Measurements from ENCODE around the gene KCNMA1. TPM values are rescaled to one million over a fixed set of nuclear protein-coding genes. Genes with fewer than 3 reads are reported as not detected.

KCNMA1 gene
- total RNA-seq, 1 experiment from 2014 or later = 0.49 TPM

DNA sequence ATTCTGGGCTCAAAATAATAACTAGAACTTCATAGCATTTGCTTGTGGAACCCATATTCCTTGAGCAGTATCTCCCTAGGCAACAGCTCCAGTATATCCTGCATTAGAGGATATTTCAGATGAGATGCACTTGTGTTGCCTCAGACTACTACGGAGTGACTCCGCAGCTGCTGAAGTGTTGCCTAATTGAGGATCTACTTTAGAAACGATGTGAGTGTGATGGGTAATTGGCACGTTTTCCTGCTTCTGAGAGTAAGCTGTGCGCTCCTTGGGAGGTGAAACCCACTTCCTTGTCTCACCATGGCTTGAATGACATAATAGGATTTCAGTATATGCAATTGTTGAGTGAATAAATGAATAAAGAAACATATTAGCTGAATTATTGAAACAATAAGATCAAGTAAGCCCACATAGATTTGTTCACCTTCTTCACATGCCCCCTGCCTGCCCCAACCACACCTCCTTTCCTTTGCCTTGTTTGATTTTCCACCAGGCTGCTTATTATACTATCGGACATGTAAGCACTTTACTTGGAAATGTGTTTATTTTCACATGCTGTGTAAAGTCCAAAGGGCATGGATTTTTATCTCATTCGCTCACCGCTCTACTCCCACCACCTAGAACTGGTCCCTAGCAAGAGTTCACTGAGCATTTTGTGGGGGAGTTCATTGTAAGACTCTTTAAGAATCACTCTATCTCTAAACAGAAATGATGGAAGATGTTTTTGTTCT is 303.8 kb downstream of the KCNMA1 start:
- no peaks in the 10 kb centered on the region for H3K4me1 ChIP-seq (ENCODE audit: control insufficient read depth in 1 of 2, insufficient read depth in 2 of 2, low read length in 2 of 2)
- no peaks in the 10 kb centered on the region for H3K79me2 ChIP-seq (ENCODE audit: insufficient read depth, low read length)
- no peaks in the 10 kb centered on the region; the same call in 1 of the 2 replicates for H4K20me1 ChIP-seq (ENCODE audit: insufficient read depth)
- ChIA-PET RAD21 (ENCODE audit: low non-redundant PET in 1 of 2, low total read pairs in 2 of 2, uncharacterized antibody in 2 of 2, unreplicated experiment in 2 of 2) (no interaction called here), POLR2A (no interaction called here), CTCF (no interaction called here)
- BruUV-seq (replicated peaks) = no TSS peak
- no peak overlapping the region for H3K4me3 ChIP-seq (replicated peaks in 1 of 2; ENCODE audit: low read depth in 1 of 2, low read length in 2 of 2)
- no peak overlapping the region for H3K9ac ChIP-seq (ENCODE audit: low read length)
- H3K27me3 ChIP-seq (ENCODE audit: insufficient read depth, low read length) = peaks cover 49% of the 10 kb centered on the region
- H3K9me3 ChIP-seq (ENCODE audit: control insufficient read depth in 1 of 2, insufficient read depth in 1 of 2, low read depth in 1 of 2, low read length in 2 of 2) = no peaks in the 10 kb centered on the region
- ATAC-seq (no peak), DNase-seq (ENCODE audit: low read depth, low spot score) (no peak)
- no peaks in the 10 kb centered on the region for H3K9me2 ChIP-seq (ENCODE audit: insufficient read depth)
- no peaks in the 10 kb centered on the region for H3K36me3 ChIP-seq (ENCODE audit: control insufficient read depth in 1 of 2, insufficient read depth in 2 of 2, low read length in 2 of 2)
- H3K4me2 ChIP-seq (ENCODE audit: low read length) = no peak overlapping the region
- TF ChIP-seq ELF1 (IDR thresholded peaks at IDR 0.05; ENCODE audit: borderline replicate concordance, low read depth) (no peak), EZH2 (IDR thresholded peaks at IDR 0.05) (no peak), SP1 (IDR thresholded peaks at IDR 0.05; ENCODE audit: low read depth) (no peak), SRF (IDR thresholded peaks at IDR 0.05; ENCODE audit: low read depth) (no peak), CBX3 (IDR thresholded peaks at IDR 0.05; ENCODE audit: low read depth) (no peak), YY1 (IDR thresholded peaks at IDR 0.05; ENCODE audit: extremely low read depth, insufficient replicate concordance, low read depth, low read length) (no peak), CEBPB (IDR thresholded peaks at IDR 0.05; ENCODE audit: low read depth) (no peak), JUND (IDR thresholded peaks at IDR 0.05) (no peak), TCF7L2 (IDR thresholded peaks at IDR 0.05; ENCODE audit: borderline replicate concordance, extremely low read depth, insufficient read depth, insufficient read length) (no peak), POLR2AphosphoS5 (IDR thresholded peaks at IDR 0.05; ENCODE audit: low read depth, low read length) (no peak), FOSL1 (IDR thresholded peaks at IDR 0.05; ENCODE audit: low read depth) (no peak), RAD21 (IDR thresholded peaks at IDR 0.05; ENCODE audit: low read depth) (no peak), ZFX (IDR thresholded peaks at IDR 0.05) (no peak), EGR1 (IDR thresholded peaks at IDR 0.05; ENCODE audit: low read depth) (no peak)
- TF ChIP-seq, protein P1, sequence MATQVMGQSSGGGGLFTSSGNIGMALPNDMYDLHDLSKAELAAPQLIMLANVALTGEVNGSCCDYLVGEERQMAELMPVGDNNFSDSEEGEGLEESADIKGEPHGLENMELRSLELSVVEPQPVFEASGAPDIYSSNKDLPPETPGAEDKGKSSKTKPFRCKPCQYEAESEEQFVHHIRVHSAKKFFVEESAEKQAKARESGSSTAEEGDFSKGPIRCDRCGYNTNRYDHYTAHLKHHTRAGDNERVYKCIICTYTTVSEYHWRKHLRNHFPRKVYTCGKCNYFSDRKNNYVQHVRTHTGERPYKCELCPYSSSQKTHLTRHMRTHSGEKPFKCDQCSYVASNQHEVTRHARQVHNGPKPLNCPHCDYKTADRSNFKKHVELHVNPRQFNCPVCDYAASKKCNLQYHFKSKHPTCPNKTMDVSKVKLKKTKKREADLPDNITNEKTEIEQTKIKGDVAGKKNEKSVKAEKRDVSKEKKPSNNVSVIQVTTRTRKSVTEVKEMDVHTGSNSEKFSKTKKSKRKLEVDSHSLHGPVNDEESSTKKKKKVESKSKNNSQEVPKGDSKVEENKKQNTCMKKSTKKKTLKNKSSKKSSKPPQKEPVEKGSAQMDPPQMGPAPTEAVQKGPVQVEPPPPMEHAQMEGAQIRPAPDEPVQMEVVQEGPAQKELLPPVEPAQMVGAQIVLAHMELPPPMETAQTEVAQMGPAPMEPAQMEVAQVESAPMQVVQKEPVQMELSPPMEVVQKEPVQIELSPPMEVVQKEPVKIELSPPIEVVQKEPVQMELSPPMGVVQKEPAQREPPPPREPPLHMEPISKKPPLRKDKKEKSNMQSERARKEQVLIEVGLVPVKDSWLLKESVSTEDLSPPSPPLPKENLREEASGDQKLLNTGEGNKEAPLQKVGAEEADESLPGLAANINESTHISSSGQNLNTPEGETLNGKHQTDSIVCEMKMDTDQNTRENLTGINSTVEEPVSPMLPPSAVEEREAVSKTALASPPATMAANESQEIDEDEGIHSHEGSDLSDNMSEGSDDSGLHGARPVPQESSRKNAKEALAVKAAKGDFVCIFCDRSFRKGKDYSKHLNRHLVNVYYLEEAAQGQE (IDR thresholded peaks at IDR 0.05; ENCODE audit: low read depth) = no peak
- TF ChIP-seq, protein P2, sequence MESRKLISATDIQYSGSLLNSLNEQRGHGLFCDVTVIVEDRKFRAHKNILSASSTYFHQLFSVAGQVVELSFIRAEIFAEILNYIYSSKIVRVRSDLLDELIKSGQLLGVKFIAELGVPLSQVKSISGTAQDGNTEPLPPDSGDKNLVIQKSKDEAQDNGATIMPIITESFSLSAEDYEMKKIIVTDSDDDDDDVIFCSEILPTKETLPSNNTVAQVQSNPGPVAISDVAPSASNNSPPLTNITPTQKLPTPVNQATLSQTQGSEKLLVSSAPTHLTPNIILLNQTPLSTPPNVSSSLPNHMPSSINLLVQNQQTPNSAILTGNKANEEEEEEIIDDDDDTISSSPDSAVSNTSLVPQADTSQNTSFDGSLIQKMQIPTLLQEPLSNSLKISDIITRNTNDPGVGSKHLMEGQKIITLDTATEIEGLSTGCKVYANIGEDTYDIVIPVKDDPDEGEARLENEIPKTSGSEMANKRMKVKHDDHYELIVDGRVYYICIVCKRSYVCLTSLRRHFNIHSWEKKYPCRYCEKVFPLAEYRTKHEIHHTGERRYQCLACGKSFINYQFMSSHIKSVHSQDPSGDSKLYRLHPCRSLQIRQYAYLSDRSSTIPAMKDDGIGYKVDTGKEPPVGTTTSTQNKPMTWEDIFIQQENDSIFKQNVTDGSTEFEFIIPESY (IDR thresholded peaks at IDR 0.05; ENCODE audit: extremely low read depth, insufficient replicate concordance, low read length) = no peak
- TF ChIP-seq, protein P3, sequence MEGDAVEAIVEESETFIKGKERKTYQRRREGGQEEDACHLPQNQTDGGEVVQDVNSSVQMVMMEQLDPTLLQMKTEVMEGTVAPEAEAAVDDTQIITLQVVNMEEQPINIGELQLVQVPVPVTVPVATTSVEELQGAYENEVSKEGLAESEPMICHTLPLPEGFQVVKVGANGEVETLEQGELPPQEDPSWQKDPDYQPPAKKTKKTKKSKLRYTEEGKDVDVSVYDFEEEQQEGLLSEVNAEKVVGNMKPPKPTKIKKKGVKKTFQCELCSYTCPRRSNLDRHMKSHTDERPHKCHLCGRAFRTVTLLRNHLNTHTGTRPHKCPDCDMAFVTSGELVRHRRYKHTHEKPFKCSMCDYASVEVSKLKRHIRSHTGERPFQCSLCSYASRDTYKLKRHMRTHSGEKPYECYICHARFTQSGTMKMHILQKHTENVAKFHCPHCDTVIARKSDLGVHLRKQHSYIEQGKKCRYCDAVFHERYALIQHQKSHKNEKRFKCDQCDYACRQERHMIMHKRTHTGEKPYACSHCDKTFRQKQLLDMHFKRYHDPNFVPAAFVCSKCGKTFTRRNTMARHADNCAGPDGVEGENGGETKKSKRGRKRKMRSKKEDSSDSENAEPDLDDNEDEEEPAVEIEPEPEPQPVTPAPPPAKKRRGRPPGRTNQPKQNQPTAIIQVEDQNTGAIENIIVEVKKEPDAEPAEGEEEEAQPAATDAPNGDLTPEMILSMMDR (IDR thresholded peaks at IDR 0.05 in 2 of 3, conservative IDR thresholded peaks at IDR 0.05 in 1 of 3; ENCODE audit: borderline replicate concordance in 1 of 3, insufficient read depth in 1 of 3, low read depth in 2 of 3, low read length in 2 of 3) = no peak
- intact Hi-C loops (cut with micrococcal nuclease) = no loop called here
- H3K27ac ChIP-seq (ENCODE audit: low read depth, low read length) = no peak overlapping the region
- H2AFZ ChIP-seq (ENCODE audit: low read depth, low read length, poor library complexity, severe bottlenecking) = no peak overlapping the region

Measured in HCT116 (cell line).